ENCODE measurements around the gene PEX14.
"Not testable (repeated sequence)": the region's sequence is repeated elsewhere in the genome, so short reads cannot be mapped to it uniquely, and the experiment has no call there.

Gene PEX14

DNA sequence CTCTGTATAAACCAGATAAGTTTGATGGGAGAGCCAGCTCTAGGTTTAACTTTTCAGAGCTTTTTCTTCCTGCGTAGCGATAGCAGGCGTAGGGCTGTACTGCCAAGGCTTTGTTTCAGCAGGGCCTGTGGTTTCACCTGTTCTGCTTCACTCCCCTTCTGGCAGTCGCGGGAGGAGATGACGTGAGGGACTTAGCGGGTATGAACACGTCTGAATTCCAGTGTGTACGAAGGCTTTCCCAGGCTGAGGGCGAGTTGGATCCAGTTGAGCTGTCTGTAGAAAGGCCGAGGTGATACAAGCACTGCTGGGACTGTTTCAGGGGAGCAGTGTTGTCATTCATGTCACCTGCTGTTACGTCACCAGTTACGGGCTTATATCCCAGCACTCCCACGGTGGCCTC is 21.2 kb downstream of the PEX14 start:
- Histone ChIP-seq H3K4me1 (peaks cover 8% of the 10 kb centered on the region), H3K27me3 (no peaks in the 10 kb centered on the region), H3K9me3 (no peaks in the 10 kb centered on the region), H3K4me3 (ENCODE audit: low read depth, low read length) (no peak overlapping the region), H3K36me3 (no peaks in the 10 kb centered on the region)
- TF ChIP-seq, protein P1, sequence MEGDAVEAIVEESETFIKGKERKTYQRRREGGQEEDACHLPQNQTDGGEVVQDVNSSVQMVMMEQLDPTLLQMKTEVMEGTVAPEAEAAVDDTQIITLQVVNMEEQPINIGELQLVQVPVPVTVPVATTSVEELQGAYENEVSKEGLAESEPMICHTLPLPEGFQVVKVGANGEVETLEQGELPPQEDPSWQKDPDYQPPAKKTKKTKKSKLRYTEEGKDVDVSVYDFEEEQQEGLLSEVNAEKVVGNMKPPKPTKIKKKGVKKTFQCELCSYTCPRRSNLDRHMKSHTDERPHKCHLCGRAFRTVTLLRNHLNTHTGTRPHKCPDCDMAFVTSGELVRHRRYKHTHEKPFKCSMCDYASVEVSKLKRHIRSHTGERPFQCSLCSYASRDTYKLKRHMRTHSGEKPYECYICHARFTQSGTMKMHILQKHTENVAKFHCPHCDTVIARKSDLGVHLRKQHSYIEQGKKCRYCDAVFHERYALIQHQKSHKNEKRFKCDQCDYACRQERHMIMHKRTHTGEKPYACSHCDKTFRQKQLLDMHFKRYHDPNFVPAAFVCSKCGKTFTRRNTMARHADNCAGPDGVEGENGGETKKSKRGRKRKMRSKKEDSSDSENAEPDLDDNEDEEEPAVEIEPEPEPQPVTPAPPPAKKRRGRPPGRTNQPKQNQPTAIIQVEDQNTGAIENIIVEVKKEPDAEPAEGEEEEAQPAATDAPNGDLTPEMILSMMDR (IDR thresholded peaks at IDR 0.05; ENCODE audit: low read depth, low read length): no peak
- DNase-seq: no peak

DNA sequence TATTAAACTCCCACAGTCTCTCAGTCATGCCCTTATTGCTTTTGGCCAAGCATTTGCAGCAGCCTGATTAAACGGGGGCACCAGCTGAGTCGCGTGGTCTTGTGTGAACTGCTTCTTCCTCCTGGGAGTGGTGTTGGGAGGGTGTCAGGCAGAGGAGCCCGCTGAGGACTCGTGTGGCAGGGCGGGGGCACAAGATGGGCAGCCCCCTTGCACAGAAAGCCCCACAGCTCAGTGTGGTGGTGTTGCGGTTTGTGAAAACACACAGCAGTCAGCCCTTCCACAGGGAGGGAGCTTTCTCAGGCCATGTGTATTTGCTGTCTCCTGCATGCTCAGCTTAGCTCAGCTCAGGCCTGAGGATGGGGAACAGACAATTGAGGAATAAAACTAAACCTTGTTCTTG is 22.4 kb downstream of the PEX14 start:
- TF ChIP-seq, protein P1 (IDR thresholded peaks at IDR 0.05; ENCODE audit: low read depth, low read length): no peak

DNA sequence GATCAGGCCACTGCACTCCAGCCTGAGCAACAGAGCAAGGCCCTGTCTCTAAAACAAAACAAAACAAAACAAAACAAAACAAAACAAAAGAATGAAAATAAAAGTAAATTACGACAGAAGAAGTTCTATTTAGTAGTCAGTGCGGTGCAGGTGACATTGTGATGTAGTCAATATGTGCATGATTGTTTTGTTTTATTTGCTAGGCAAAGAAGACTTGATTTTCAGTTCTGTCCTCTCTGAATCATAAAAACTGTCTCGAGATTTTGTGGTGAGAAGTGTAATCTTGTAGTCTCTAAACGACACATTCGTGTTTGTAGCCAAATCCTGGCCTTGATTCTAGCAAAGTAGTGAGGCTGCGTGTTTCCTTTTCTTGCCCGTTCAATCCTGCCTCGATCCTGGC is 23.5 kb downstream of the PEX14 start:
- Histone ChIP-seq H3K36me3 (no peaks in the 10 kb centered on the region), H3K27me3 (no peaks in the 10 kb centered on the region), H3K9me3 (no peaks in the 10 kb centered on the region), H3K4me3 (ENCODE audit: low read depth, low read length) (no peak overlapping the region), H3K4me1 (peaks cover 8% of the 10 kb centered on the region)
- DNase-seq: no peak
- TF ChIP-seq, protein P1 (IDR thresholded peaks at IDR 0.05; ENCODE audit: low read depth, low read length): no peak

More for the DNA sequence above, 22.4 kb downstream of the PEX14 start:
- Histone ChIP-seq H3K36me3 (no peaks in the 10 kb centered on the region), H3K4me3 (ENCODE audit: low read depth, low read length) (no peak overlapping the region), H3K9me3 (no peaks in the 10 kb centered on the region), H3K27me3 (no peaks in the 10 kb centered on the region), H3K4me1 (peaks cover 8% of the 10 kb centered on the region)
- no peak for DNase-seq

DNA sequence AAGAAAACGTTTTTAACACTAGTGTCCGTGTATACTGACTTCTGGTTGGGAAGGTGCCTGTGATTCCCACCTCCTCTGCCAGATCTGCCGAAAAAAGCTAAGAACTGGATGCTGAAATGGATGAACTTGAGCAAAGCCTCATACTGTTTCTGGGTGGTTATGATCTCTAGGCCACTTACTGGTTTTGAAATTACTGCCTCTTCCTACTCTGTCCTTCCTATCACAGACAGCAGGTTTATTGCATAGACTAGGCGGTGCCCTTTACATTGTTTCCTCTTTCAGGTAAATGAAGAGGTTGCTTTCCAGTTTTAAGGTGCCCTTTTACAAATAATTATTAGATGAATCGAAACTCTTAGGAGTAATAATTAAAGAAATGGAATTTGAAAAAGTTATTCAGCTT is 27.5 kb downstream of the PEX14 start:
- Histone ChIP-seq H3K4me3 (ENCODE audit: low read depth, low read length) (no peak overlapping the region), H3K9me3 (no peaks in the 10 kb centered on the region), H3K36me3 (no peaks in the 10 kb centered on the region), H3K27me3 (no peaks in the 10 kb centered on the region), H3K4me1 (no peaks in the 10 kb centered on the region)
- no peak for DNase-seq
- TF ChIP-seq, protein P1 (IDR thresholded peaks at IDR 0.05; ENCODE audit: low read depth, low read length): no peak

DNA sequence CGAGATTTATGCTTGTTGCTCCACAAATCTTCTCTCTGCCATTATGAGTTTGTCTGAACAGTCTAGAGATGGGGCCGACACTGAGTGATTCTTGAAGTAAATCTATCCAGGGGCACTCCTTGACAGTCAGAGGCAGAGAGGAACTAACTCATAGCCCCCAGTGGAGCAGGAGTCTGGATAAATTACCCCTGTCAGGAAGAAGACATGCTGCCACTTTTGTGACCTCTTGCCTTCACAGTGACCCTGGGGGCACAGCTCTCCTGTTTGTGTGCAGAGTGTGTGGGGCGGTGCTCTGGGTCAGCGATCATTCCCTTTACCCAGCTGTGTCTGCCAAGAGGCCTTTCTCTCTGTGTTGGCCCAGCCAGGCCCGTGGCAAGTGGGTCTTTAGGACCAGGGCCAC is 29.5 kb downstream of the PEX14 start:
- no peak for DNase-seq
- Histone ChIP-seq H3K4me1 (no peaks in the 10 kb centered on the region; the same call in 1 of the 2 replicates), H3K9me3 (no peaks in the 10 kb centered on the region), H3K4me3 (ENCODE audit: low read depth, low read length) (no peak overlapping the region), H3K27me3 (no peaks in the 10 kb centered on the region), H3K36me3 (no peaks in the 10 kb centered on the region)
- TF ChIP-seq, protein P1 (IDR thresholded peaks at IDR 0.05; ENCODE audit: low read depth, low read length): no peak

DNA sequence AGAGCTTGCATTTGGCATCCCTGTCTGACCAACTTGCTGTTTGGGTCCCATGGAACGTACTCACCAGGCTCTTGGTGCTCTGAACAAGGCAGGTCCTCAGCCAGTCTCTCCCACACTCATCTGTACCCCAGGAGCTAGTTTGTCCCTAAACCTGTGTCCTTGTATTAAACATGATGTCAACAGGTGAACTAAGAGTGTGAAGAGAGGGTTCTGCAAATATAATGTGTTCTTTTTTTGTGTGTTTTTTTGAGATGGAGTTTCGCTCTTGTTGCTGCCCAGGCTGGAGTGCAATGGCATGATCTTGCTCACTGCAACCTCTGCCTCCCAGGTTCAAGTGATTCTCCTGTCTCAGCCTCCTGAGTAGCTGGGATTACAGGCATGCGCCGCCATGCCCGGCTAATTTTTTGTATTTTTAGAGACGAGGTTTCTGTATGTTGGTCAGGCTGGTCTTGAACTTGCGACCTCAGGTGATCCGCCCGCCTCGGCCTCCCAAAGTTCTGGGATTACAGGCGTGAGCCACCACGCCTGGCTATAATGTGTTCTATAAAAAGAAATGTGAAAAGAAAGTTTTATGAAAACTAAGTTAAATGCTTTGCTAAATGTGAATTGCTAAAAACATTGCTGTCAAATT is 31.4 kb downstream of the PEX14 start:
- H3K4me3 ChIP-seq (ENCODE audit: low read depth, low read length); H3K36me3 ChIP-seq; H3K9me3 ChIP-seq; DNase-seq; H3K27me3 ChIP-seq; H3K4me1 ChIP-seq: not testable (repeated sequence)

DNA sequence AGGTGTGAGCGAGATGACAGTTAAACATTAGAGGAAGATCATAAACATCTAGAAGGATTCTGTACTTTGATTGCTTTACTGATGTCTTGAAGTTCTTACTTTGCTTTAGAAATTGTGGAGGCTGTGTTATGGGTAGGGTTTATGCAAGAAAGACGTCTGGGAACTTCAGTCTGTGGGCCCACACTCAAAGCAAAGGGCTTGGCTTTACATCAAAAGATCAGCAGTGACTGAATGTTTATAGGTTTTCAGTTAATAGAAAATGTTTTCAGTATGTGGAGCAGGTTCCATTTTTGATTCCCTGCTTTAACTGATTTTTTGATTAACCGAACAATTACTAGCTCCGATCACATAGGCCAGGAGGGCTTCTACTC is 31.9 kb downstream of the PEX14 start:
- TF ChIP-seq, protein P1 (IDR thresholded peaks at IDR 0.05; ENCODE audit: low read depth, low read length): no peak
- peaks cover 12% of the 10 kb centered on the region for H3K4me1 ChIP-seq
- H3K4me3 ChIP-seq (ENCODE audit: low read depth, low read length): no peak overlapping the region

More for the DNA sequence above, 31.9 kb downstream of the PEX14 start:
- H3K27me3 ChIP-seq: no peaks in the 10 kb centered on the region
- no peak for DNase-seq
- no peaks in the 10 kb centered on the region for H3K9me3 ChIP-seq
- H3K36me3 ChIP-seq: no peaks in the 10 kb centered on the region
